Measurements from ENCODE around the gene LAGE3. TPM values are rescaled to one million over a fixed set of nuclear protein-coding genes. Genes with fewer than 3 reads are reported as not detected.

The LAGE3 gene
- total RNA-seq, 2 donors from 2014 or later = 29.5 to 34.1 TPM

DNA sequence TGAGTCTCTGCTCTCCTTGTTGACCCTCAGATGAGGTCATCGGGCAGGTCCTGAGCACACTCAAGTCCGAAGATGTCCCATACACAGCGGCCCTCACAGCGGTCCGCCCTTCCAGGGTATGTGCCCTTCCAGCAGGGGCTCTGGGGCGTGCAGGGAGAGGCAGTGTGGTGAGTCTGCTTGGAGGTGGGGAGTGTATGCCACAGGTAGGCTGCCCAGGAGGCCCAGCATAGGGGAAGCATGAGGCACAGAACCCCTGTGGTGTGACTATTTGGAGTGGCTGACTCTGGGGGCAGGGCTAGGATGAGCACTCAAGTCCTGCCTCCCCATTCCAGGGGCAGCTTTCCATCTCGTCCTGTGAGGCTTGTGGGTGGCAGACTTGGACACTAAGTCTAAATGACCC lies 45.5 kb downstream of the LAGE3 start:
- Histone ChIP-seq H3K36me3 (ENCODE audit: control insufficient read depth, insufficient read depth, low read length) (no peaks in the 10 kb centered on the region), H3K9ac (ENCODE audit: extremely low read depth, low read length, poor library complexity, severe bottlenecking) (no peak overlapping the region), H3K4me1 (ENCODE audit: control insufficient read depth, insufficient read depth, low read length) (no peaks in the 10 kb centered on the region), H3K4me3 (ENCODE audit: low read length) (no peak overlapping the region), H3K27ac (ENCODE audit: low read depth, low read length) (no peak overlapping the region), H3K27me3 (ENCODE audit: control insufficient read depth, insufficient read depth, low read length, poor library complexity, severe bottlenecking) (no peaks in the 10 kb centered on the region), H3K9me3 (ENCODE audit: control insufficient read depth, low read length) (no peaks in the 10 kb centered on the region)
- Mint-ChIP-seq H3K9me3 (peaks cover 67% of the 10 kb centered on the region), H3K27me3 (ENCODE audit: insufficient read depth) (no peaks in the 10 kb centered on the region), H3K4me3 (no peak overlapping the region), H3K27ac (no peak overlapping the region), H3K4me1 (no peaks in the 10 kb centered on the region), H3K36me3 (ENCODE audit: low read depth) (peaks cover 14% of the 10 kb centered on the region)
- TF ChIP-seq, protein P1, sequence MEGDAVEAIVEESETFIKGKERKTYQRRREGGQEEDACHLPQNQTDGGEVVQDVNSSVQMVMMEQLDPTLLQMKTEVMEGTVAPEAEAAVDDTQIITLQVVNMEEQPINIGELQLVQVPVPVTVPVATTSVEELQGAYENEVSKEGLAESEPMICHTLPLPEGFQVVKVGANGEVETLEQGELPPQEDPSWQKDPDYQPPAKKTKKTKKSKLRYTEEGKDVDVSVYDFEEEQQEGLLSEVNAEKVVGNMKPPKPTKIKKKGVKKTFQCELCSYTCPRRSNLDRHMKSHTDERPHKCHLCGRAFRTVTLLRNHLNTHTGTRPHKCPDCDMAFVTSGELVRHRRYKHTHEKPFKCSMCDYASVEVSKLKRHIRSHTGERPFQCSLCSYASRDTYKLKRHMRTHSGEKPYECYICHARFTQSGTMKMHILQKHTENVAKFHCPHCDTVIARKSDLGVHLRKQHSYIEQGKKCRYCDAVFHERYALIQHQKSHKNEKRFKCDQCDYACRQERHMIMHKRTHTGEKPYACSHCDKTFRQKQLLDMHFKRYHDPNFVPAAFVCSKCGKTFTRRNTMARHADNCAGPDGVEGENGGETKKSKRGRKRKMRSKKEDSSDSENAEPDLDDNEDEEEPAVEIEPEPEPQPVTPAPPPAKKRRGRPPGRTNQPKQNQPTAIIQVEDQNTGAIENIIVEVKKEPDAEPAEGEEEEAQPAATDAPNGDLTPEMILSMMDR (conservative IDR thresholded peaks at IDR 0.05) = no peak
- no peak for DNase-seq
- WGBS, 2 experiments (ENCODE audit: insufficient coverage in 1 of 2, insufficient read length in 1 of 2) = 93% methylated on average over 7 of the region's 7 CpGs; no CpG with 5 or more reads in 1 of the 2 experiments

DNA sequence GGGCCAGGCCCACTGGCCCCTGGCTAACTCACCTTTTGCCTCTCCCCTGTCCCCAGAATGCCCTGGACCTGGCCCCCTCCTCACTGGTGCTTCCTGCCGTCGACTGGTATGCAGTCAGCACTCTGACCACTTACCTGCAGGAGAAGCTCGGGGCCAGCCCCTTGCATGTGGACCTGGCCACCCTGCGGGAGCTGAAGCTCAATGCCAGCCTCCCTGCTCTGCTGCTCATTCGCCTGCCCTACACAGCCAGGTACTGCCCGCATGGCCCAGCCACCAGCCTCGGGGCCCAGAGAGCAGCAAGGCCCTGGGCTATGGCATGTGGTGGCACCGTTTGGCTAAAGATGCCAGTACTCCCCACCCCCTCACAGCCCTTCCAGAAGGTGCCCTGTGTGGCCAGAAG lies 46.9 kb downstream of the LAGE3 start:
- H3K27ac ChIP-seq (ENCODE audit: low read depth, low read length) = no peak overlapping the region
- DNase-seq = no peak
- no peak overlapping the region for H3K9ac ChIP-seq (ENCODE audit: extremely low read depth, low read length, poor library complexity, severe bottlenecking)
- H3K9me3 ChIP-seq (ENCODE audit: control insufficient read depth, low read length) = no peaks in the 10 kb centered on the region
- no peaks in the 10 kb centered on the region for H3K27me3 ChIP-seq (ENCODE audit: control insufficient read depth, insufficient read depth, low read length, poor library complexity, severe bottlenecking)
- Mint-ChIP-seq H3K9me3 (peaks cover 68% of the 10 kb centered on the region), H3K27me3 (ENCODE audit: insufficient read depth) (no peaks in the 10 kb centered on the region), H3K4me3 (no peak overlapping the region), H3K27ac (no peak overlapping the region), H3K4me1 (no peaks in the 10 kb centered on the region), H3K36me3 (ENCODE audit: low read depth) (peaks cover 11% of the 10 kb centered on the region)
- WGBS, 2 experiments (ENCODE audit: insufficient coverage in 1 of 2, insufficient read length in 1 of 2) = 97% methylated on average over 8 of the region's 8 CpGs; no CpG with 5 or more reads in 1 of the 2 experiments
- no peaks in the 10 kb centered on the region for H3K4me1 ChIP-seq (ENCODE audit: control insufficient read depth, insufficient read depth, low read length)
- no peaks in the 10 kb centered on the region for H3K36me3 ChIP-seq (ENCODE audit: control insufficient read depth, insufficient read depth, low read length)
- TF ChIP-seq, protein P1 (conservative IDR thresholded peaks at IDR 0.05) = no peak
- no peak overlapping the region for H3K4me3 ChIP-seq (ENCODE audit: low read length)

DNA sequence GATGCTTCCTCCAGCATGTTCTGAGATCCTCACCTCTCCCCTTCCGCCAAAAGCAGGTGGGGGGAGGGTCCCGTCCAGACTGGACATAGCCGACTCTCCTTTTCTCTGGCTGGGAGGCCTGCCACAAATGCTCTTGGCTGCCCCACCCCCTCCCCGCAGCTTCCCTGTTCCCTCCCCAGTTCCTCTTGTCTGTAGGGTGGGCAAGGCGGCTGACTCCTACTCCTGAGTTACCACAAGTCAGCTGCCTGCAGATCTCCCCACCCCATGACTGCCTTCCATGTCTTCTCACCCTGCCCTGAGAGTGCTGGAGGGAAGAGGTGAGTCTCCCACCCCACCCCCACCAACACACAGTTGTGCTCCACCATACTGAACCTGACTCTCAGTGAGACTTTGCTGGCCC lies 47.7 kb downstream of the LAGE3 start:
- WGBS, 2 experiments (ENCODE audit: insufficient coverage in 1 of 2, insufficient read length in 1 of 2) = 88% methylated on average over 5 of the region's 5 CpGs; no CpG with 5 or more reads in 1 of the 2 experiments
- TF ChIP-seq, protein P1 (conservative IDR thresholded peaks at IDR 0.05) = no peak
- no peaks in the 10 kb centered on the region for H3K27me3 ChIP-seq (ENCODE audit: control insufficient read depth, insufficient read depth, low read length, poor library complexity, severe bottlenecking)
- Mint-ChIP-seq H3K36me3 (ENCODE audit: low read depth) (peaks cover 11% of the 10 kb centered on the region), H3K9me3 (peaks cover 74% of the 10 kb centered on the region), H3K4me1 (no peaks in the 10 kb centered on the region), H3K27ac (no peak overlapping the region), H3K4me3 (no peak overlapping the region), H3K27me3 (ENCODE audit: insufficient read depth) (no peaks in the 10 kb centered on the region)
- H3K27ac ChIP-seq (ENCODE audit: low read depth, low read length) = no peak overlapping the region
- no peaks in the 10 kb centered on the region for H3K36me3 ChIP-seq (ENCODE audit: control insufficient read depth, insufficient read depth, low read length)
- no peak overlapping the region for H3K9ac ChIP-seq (ENCODE audit: extremely low read depth, low read length, poor library complexity, severe bottlenecking)
- no peak overlapping the region for H3K4me3 ChIP-seq (ENCODE audit: low read length)
- H3K4me1 ChIP-seq (ENCODE audit: control insufficient read depth, insufficient read depth, low read length) = no peaks in the 10 kb centered on the region
- H3K9me3 ChIP-seq (ENCODE audit: control insufficient read depth, low read length) = no peaks in the 10 kb centered on the region
- DNase-seq = no peak
